Activated T-helper 1 cell treated with anti-CD3 and anti-CD28 coated beads, Interleukin-12 subunit alpha, Interleukin-12 subunit beta, Interleukin-2, Interleukin-4 antibody, amounts not matched to agents 30 ng/mL and 10 ng/mL and 1 ng/mL, durations not matched to agents 14 hours and 24 hours and 36 hours (primary cell): ENCODE data around the gene UNC5C. TPM values are rescaled to one million over a fixed set of nuclear protein-coding genes. Genes with fewer than 3 reads are reported as not detected.

ENCODE experiments used
- DNase-seq: peaks from one replicate; pipeline ENCODE4 v3.0.0; 2021; ENCODE audit warnings: low spot score
- H3K27ac Mint-ChIP-seq: one replicate; pipeline ENCODE4 v1.8.0; 2021; ENCODE audit warnings: mild to moderate bottlenecking, mixed read lengths
- H3K27me3 Mint-ChIP-seq: one replicate; pipeline ENCODE4 v1.8.0; 2022; ENCODE audit warnings: mild to moderate bottlenecking, moderate library complexity, mixed read lengths; ENCODE audit not compliant: insufficient read depth
- H3K36me3 Mint-ChIP-seq: one replicate; pipeline ENCODE4 v1.8.0; 2021; ENCODE audit warnings: low read depth, mixed read lengths
- H3K4me1 Mint-ChIP-seq: one replicate; pipeline ENCODE4 v1.8.0; 2021; ENCODE audit warnings: low read depth, mixed read lengths
- H3K4me3 Mint-ChIP-seq: one replicate; pipeline ENCODE4 v1.8.0; 2021; ENCODE audit warnings: mild to moderate bottlenecking, moderate library complexity, mixed read lengths
- H3K9me3 Mint-ChIP-seq: one replicate; pipeline ENCODE4 v1.8.0; 2021; ENCODE audit warnings: mixed read lengths
- intact Hi-C: fragments of 100-400 bp; cut with micrococcal nuclease; formaldehyde crosslinking; loops from one replicate; pipeline ENCODE4 v1.15.1; 2024
- total RNA-seq: library from RNA; stranded (reverse); gene quantifications from 2 replicates; pipeline ENCODE4 v1.2.3, GENCODE V29; 2022

Gene UNC5C
- total RNA-seq, 1 donor from 2014 or later, result not detected

- Mint-ChIP-seq H3K27ac (no peak overlapping the region), H3K36me3 (no peaks in the 10 kb centered on the region), H3K9me3 (no peaks in the 10 kb centered on the region), H3K4me1 (no peaks in the 10 kb centered on the region), H3K4me3 (no peak overlapping the region), H3K27me3 (peaks cover 5% of the 10 kb centered on the region)
- intact Hi-C loops, result no loop called here
- no peak for DNase-seq
Observed at GRCh38 chr4:95506264-95506663, 42.5 kb downstream of the UNC5C start.

GRCh38 chr4:95505799-95506198, 43.0 kb downstream of the UNC5C start:
- H3K36me3 Mint-ChIP-seq, result no peaks in the 10 kb centered on the region
- peaks cover 5% of the 10 kb centered on the region for H3K27me3 Mint-ChIP-seq
- H3K4me1 Mint-ChIP-seq, result no peaks in the 10 kb centered on the region
- no peak for DNase-seq
- H3K27ac Mint-ChIP-seq, result no peak overlapping the region
- intact Hi-C loops, result no loop called here
- no peak overlapping the region for H3K4me3 Mint-ChIP-seq
- no peaks in the 10 kb centered on the region for H3K9me3 Mint-ChIP-seq

- intact Hi-C loops, result no loop called here
- peaks cover 5% of the 10 kb centered on the region for H3K27me3 Mint-ChIP-seq
- H3K4me3 Mint-ChIP-seq, result no peak overlapping the region
- DNase-seq, result no peak
- H3K4me1 Mint-ChIP-seq, result no peaks in the 10 kb centered on the region
- no peaks in the 10 kb centered on the region for H3K36me3 Mint-ChIP-seq
- H3K9me3 Mint-ChIP-seq, result no peaks in the 10 kb centered on the region
- H3K27ac Mint-ChIP-seq, result no peak overlapping the region
Observed at GRCh38 chr4:95505151-95505550, 43.6 kb downstream of the UNC5C start.

DNA sequence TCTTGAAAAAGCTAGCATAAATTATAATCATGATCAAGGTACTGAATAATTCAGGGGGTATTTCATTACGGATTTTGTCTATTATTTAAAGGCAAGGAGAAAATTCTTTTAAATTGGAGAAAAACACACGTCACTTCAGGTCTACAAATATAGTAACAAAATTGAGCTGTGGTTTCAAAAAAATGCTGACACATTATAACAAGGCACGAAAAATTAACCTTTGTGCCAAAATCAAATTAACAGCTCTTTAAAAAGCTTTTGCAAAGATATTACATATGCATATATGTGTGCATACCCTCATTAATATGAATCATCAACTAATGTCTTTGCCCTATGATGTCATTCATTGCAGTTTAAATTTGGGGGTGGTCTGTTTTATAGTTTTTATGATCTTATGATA, 44.3 kb downstream of the UNC5C start:
- Mint-ChIP-seq H3K4me3 (no peak overlapping the region), H3K27ac (no peak overlapping the region), H3K9me3 (no peaks in the 10 kb centered on the region), H3K36me3 (no peaks in the 10 kb centered on the region), H3K4me1 (no peaks in the 10 kb centered on the region), H3K27me3 (peaks cover 5% of the 10 kb centered on the region)
- intact Hi-C loops, result no loop called here
- DNase-seq, result no peak

- Mint-ChIP-seq H3K4me1 (no peaks in the 10 kb centered on the region), H3K27me3 (peaks cover 3% of the 10 kb centered on the region), H3K9me3 (no peaks in the 10 kb centered on the region), H3K36me3 (no peaks in the 10 kb centered on the region), H3K4me3 (no peak overlapping the region), H3K27ac (no peak overlapping the region)
- intact Hi-C loops, result no loop called here
- DNase-seq, result no peak
Observed at GRCh38 chr4:95500361-95500760, 48.4 kb downstream of the UNC5C start.

DNA sequence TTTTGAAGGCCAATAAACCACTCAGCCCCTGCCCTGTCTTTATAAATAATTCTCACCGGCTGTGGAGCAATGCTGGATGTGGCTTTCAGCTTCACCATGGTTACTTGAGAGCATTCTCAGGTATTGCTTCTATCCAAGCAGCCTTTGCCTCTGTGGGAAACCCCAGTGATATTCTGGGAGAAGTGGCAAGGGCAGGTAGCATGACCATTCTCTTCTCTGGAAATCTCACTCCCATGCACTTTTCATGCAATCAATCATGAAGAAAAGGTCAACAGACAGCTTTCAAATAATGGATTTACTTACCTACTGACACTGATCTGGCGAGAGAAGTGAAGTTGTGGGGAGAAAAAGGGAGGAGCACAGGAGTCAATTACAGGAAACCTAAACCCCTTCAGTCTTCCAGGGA, 49.5 kb downstream of the UNC5C start:
- Mint-ChIP-seq H3K9me3 (no peaks in the 10 kb centered on the region), H3K36me3 (no peaks in the 10 kb centered on the region), H3K4me1 (no peaks in the 10 kb centered on the region), H3K27me3 (peaks cover 3% of the 10 kb centered on the region), H3K4me3 (no peak overlapping the region), H3K27ac (no peak overlapping the region)
- no peak for DNase-seq
- intact Hi-C loops, result no loop called here

DNA sequence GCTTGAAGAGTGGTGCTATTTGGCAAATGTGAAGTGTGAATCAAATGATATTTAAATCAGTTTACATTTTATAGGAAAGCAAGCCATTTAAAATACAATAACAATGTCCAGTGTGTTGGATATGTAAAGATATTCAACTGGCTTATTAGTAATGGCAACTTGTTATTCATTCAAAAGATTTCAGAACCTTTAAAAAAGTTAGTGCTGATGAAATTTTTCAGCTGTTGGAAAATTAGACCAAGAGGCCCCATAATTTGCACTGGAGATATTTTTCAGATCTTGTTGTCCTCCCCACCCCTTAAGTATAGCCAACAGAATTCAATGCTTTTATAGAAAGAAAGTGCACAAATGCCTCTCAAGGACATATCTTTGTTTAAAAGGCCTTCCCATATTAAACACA, 54.6 kb downstream of the UNC5C start:
- no peak for DNase-seq
- Mint-ChIP-seq H3K9me3 (no peaks in the 10 kb centered on the region), H3K4me1 (no peaks in the 10 kb centered on the region), H3K27ac (no peak overlapping the region), H3K27me3 (no peaks in the 10 kb centered on the region), H3K4me3 (no peak overlapping the region), H3K36me3 (no peaks in the 10 kb centered on the region)
- intact Hi-C loops, result no loop called here

DNA sequence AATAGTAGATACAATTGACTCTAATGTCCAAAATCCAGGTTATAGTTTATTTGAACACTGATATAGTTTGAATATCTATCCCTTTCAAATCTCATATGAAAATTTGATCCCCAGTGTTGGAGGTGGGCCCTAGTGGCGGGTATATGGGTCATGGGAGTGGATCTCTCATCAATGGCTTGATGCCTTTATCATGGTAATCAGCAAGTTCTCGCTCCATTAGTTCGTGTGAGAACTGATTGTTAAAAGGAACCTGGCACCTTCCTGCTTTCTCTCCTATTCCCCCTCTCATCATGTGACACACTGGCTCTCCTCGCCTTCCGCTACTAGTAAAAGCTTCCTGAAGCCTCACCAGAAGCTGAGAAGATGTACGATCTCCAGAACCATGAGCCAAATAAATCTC, 70.1 kb downstream of the UNC5C start:
- no peaks in the 10 kb centered on the region for H3K36me3 Mint-ChIP-seq
- DNase-seq, result no peak
- H3K27ac Mint-ChIP-seq, result no peak overlapping the region
- no peaks in the 10 kb centered on the region for H3K4me1 Mint-ChIP-seq
- peaks cover 5% of the 10 kb centered on the region for H3K9me3 Mint-ChIP-seq
- no peaks in the 10 kb centered on the region for H3K27me3 Mint-ChIP-seq
- intact Hi-C loops, result no loop called here
- H3K4me3 Mint-ChIP-seq, result no peak overlapping the region

DNA sequence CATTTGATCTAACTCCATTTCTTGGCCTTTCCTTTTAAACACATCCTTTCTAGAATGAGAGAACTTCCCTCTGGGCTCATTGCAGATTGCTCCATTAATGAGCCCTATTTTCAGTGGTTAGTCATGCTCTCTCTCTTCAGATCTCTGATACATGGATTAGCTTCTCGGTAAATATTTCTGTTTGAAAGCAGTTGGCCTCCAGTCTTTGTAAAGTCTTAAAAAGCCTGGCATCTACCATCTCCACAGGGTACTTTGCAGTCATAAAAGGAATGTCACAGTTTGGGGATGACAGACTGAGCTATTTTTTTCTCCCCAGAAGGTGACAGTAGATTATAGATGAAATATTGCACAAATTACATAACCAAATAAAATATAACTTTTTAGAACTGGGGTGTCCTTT, 72.7 kb downstream of the UNC5C start:
- Mint-ChIP-seq H3K27me3 (no peaks in the 10 kb centered on the region), H3K27ac (no peak overlapping the region), H3K4me1 (no peaks in the 10 kb centered on the region)

DNA sequence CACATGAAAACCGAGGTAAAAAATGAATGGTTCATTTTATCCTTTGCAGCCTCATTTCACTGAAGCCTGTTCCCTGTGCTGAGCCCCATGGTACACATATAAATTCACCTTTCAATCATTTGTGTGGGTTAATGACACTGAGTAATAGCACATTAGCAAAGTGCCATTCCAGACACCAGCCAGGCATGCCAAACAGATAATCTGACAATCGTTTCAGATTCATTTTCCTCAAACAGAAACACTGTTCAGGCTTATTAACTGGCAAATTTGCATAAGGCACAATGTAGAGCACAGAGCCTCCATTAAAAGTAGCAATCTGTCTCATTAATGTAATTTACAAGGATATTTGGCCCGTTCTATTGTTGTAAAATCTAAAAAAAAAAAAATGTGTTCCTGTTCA, 76.2 kb downstream of the UNC5C start:
- no peak overlapping the region for H3K27ac Mint-ChIP-seq
- no peaks in the 10 kb centered on the region for H3K36me3 Mint-ChIP-seq
- H3K27me3 Mint-ChIP-seq, result no peaks in the 10 kb centered on the region
- no peaks in the 10 kb centered on the region for H3K4me1 Mint-ChIP-seq
- DNase-seq, result no peak
- no peak overlapping the region for H3K4me3 Mint-ChIP-seq
- H3K9me3 Mint-ChIP-seq, result no peaks in the 10 kb centered on the region
- intact Hi-C loops, result no loop called here

More for the DNA sequence above, 72.7 kb downstream of the UNC5C start:
- intact Hi-C loops, result no loop called here
- no peak for DNase-seq
- Mint-ChIP-seq H3K36me3 (no peaks in the 10 kb centered on the region), H3K9me3 (no peaks in the 10 kb centered on the region), H3K4me3 (no peak overlapping the region)

- H3K27ac Mint-ChIP-seq, result no peak overlapping the region
- H3K9me3 Mint-ChIP-seq, result no peaks in the 10 kb centered on the region
- no peak for DNase-seq
- intact Hi-C loops, result no loop called here
- H3K4me1 Mint-ChIP-seq, result no peaks in the 10 kb centered on the region
- H3K27me3 Mint-ChIP-seq, result no peaks in the 10 kb centered on the region
- no peaks in the 10 kb centered on the region for H3K36me3 Mint-ChIP-seq
- no peak overlapping the region for H3K4me3 Mint-ChIP-seq
Observed at GRCh38 chr4:95470622-95471021, 78.2 kb downstream of the UNC5C start.

DNA sequence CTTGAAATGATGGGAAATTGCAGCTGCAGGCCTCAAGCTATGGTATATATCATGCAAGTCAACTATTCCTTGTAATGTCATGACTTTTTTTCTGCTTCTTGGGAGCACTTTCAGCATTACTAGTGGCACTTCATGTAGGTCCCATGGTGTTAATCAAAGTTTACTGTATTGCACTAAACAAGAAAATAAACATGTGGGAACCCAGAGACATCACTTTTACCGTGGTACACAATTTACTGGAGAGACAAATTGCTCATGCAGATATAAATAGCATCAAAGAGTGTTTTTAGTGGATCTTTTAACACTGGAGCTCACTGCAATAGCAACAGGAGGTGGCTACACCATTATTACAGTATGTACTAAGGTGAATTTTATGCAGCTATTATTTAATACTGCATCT, 79.2 kb downstream of the UNC5C start:
- no peak overlapping the region for H3K27ac Mint-ChIP-seq
- no peaks in the 10 kb centered on the region for H3K9me3 Mint-ChIP-seq
- no peak for DNase-seq
- no peak overlapping the region for H3K4me3 Mint-ChIP-seq
- intact Hi-C loops, result no loop called here
- no peaks in the 10 kb centered on the region for H3K27me3 Mint-ChIP-seq
- H3K4me1 Mint-ChIP-seq, result no peaks in the 10 kb centered on the region
- H3K36me3 Mint-ChIP-seq, result no peaks in the 10 kb centered on the region

DNA sequence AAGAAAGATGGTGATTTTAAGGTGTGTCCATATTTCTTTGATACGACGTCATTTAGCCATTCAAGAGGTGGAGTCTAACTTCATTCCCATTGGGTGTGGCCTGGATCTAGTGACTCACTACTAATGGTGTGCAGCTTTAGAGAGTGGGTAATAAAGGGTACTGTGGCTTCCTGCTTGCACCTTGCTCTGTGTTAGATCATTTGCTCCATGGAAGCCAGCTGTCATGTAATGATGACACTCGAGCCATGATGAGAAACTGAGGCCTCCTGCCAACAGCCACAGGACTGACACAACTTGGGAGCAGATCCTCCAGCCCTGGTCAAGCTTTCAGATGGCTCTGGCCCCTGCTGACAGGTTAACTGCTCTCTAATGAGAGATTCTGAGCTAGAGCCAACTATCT, 82.0 kb downstream of the UNC5C start:
- H3K36me3 Mint-ChIP-seq, result no peaks in the 10 kb centered on the region
- no peak for DNase-seq
- intact Hi-C loops, result no loop called here
- H3K4me3 Mint-ChIP-seq, result no peak overlapping the region
- no peak overlapping the region for H3K27ac Mint-ChIP-seq
- no peaks in the 10 kb centered on the region for H3K9me3 Mint-ChIP-seq
- no peaks in the 10 kb centered on the region for H3K27me3 Mint-ChIP-seq
- H3K4me1 Mint-ChIP-seq, result no peaks in the 10 kb centered on the region

DNA sequence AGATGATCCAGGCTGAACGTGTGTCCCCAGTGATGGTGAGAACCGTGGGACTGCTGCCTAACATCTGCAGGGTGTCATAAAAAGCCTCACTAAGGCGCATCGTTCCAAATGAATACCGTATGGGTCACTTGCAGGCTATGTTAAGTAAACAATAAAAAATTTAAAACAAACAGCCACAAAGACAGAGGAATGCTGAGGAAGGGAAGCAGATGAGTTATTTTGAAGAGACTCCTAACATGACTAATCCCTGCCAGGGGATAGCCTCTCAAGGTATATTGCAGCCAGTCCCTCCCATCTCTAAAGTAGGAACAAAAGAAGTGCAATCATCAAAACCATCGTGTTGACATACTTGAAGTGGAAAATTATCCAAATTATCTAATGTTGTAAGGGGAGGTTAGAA, 83.8 kb downstream of the UNC5C start:
- Mint-ChIP-seq H3K9me3 (no peaks in the 10 kb centered on the region), H3K4me3 (no peak overlapping the region), H3K27ac (no peak overlapping the region), H3K4me1 (no peaks in the 10 kb centered on the region), H3K36me3 (no peaks in the 10 kb centered on the region), H3K27me3 (no peaks in the 10 kb centered on the region)
- DNase-seq, result no peak
- intact Hi-C loops, result no loop called here
